CD14-positive monocyte (primary cell): ENCODE results near the gene MOGAT3. TPM values are rescaled to one million over a fixed set of nuclear protein-coding genes. Genes with fewer than 3 reads are reported as not detected.

Source experiments
- DNase-seq, 3 donors: peaks; one replicate each; pipeline ENCODE4 v3.0.0-alpha.2; 2011 to 2022
- H2AFZ ChIP-seq: 2 replicates; pipeline ENCODE4 v1.6.0; 2012; ENCODE audit warnings: mild to moderate bottlenecking, low read depth, low read length, inconsistent platforms; ENCODE audit not compliant: insufficient read depth, poor library complexity, severe bottlenecking
- H3K27ac ChIP-seq, 2 donors: 1 replicate in 1 of 2; 2 replicates in 1 of 2; pipeline ENCODE4 v1.5.1; 2012 to 2013; ENCODE audit warnings: low read length in 2 of 2, control low read depth in 1 of 2, inconsistent platforms in 1 of 2, low read depth in 1 of 2, mild to moderate bottlenecking in 1 of 2
- H3K27me3 ChIP-seq, 2 donors: one replicate each; pipeline versions ENCODE4 v1.6.0 to v1.6.1; 2011 to 2013; ENCODE audit warnings: low read length in 2 of 2; ENCODE audit not compliant: control insufficient read depth in 2 of 2, insufficient read depth in 2 of 2
- H3K36me3 ChIP-seq, 2 donors: replicated peaks in 1 of 2; 1 replicate in 1 of 2; 2 replicates in 1 of 2; pipeline versions ENCODE4 v1.5.1 to v1.6.1; 2012 to 2013; ENCODE audit warnings: low read length in 2 of 2, control low read depth in 1 of 2, inconsistent platforms in 1 of 2, mild to moderate bottlenecking in 1 of 2; ENCODE audit not compliant: insufficient read depth in 2 of 2, control insufficient read depth in 1 of 2
- H3K4me1 ChIP-seq, 2 donors: 1 replicate in 1 of 2; 2 replicates in 1 of 2; pipeline versions ENCODE4 v1.5.1 to v1.6.1; 2012 to 2013; ENCODE audit warnings: low read length in 2 of 2, control low read depth in 1 of 2, inconsistent platforms in 1 of 2, mild to moderate bottlenecking in 1 of 2, moderate library complexity in 1 of 2; ENCODE audit not compliant: insufficient read depth in 2 of 2, control insufficient read depth in 1 of 2
- H3K4me2 ChIP-seq: replicated peaks from 2 replicates; pipeline ENCODE3; 2012; ENCODE audit warnings: low read length, moderate library complexity, mild to moderate bottlenecking; ENCODE audit not compliant: poor library complexity, severe bottlenecking; ENCODE audit errors: extremely low read depth
- H3K4me3 ChIP-seq, 3 experiments: fragments of 200-600 bp in 1 of 3; sonication (generic) in 1 of 3; replicated peaks in 1 of 3; 1 replicate in 2 of 3; 2 replicates in 1 of 3; pipeline ENCODE4 v1.5.1; 2011 to 2013; ENCODE audit warnings: low read length in 3 of 3, mild to moderate bottlenecking in 3 of 3, control low read depth in 2 of 3, low read depth in 2 of 3, inconsistent platforms in 1 of 3, moderate library complexity in 1 of 3
- H3K79me2 ChIP-seq: 2 replicates; pipeline ENCODE4 v1.6.0; 2012; ENCODE audit warnings: mild to moderate bottlenecking, control low read depth, inconsistent platforms, low read length, moderate library complexity; ENCODE audit not compliant: insufficient read depth
- H3K9ac ChIP-seq: 2 replicates; pipeline ENCODE4 v1.6.0; 2017; ENCODE audit warnings: low read length, mild to moderate bottlenecking; ENCODE audit not compliant: insufficient read depth, poor library complexity, severe bottlenecking
- H3K9me3 ChIP-seq, 2 donors: replicated peaks in 1 of 2; 1 replicate in 1 of 2; 2 replicates in 1 of 2; pipeline versions ENCODE4 v1.5.1 to v1.6.1; 2012 to 2013; ENCODE audit warnings: low read length in 2 of 2, control low read depth in 1 of 2; ENCODE audit not compliant: control insufficient read depth in 1 of 2, insufficient read depth in 1 of 2
- H4K20me1 ChIP-seq: 2 replicates; pipeline ENCODE4 v1.6.0; 2012; ENCODE audit warnings: mild to moderate bottlenecking, low read length, control low read depth, moderate library complexity; ENCODE audit not compliant: insufficient read depth
- H3K27ac Mint-ChIP-seq, 7 donors: one replicate each; pipeline ENCODE4 v1.8.0; 2020; ENCODE audit warnings: mild to moderate bottlenecking in 7 of 7, mixed read lengths in 7 of 7, moderate library complexity in 6 of 7, inconsistent platforms in 2 of 7
- H3K27me3 Mint-ChIP-seq, 3 donors: one replicate each; pipeline ENCODE4 v1.8.0; 2021 to 2022; ENCODE audit warnings: low read depth in 3 of 3, mild to moderate bottlenecking in 3 of 3, mixed read lengths in 3 of 3, moderate library complexity in 3 of 3, inconsistent platforms in 1 of 3
- H3K36me3 Mint-ChIP-seq, 2 donors: one replicate each; pipeline ENCODE4 v1.8.0; 2020; ENCODE audit warnings: mixed read lengths in 2 of 2, inconsistent platforms in 1 of 2, mild to moderate bottlenecking in 1 of 2
- H3K4me1 Mint-ChIP-seq: one replicate; pipeline ENCODE4 v1.8.0; 2020; ENCODE audit warnings: mild to moderate bottlenecking, mixed read lengths
- H3K4me3 Mint-ChIP-seq, 2 donors: one replicate each; pipeline ENCODE4 v1.8.0; 2020; ENCODE audit warnings: mild to moderate bottlenecking in 2 of 2, mixed read lengths in 2 of 2, moderate library complexity in 1 of 2
- H3K9me3 Mint-ChIP-seq, 7 donors: one replicate each; pipeline ENCODE4 v1.8.0; 2020 to 2022; ENCODE audit warnings: mixed read lengths in 7 of 7, mild to moderate bottlenecking in 6 of 7, moderate library complexity in 6 of 7, inconsistent platforms in 2 of 7
- CTCF ChIP-seq: fragments of 200-600 bp; IDR thresholded peaks from one replicate; pipeline ENCODE4 v1.8.0; 2022; ENCODE audit warnings: antibody characterized with exemption, mild to moderate bottlenecking
- WGBS: methylation state at CpG from one replicate; pipeline ENCODE4 v1.1.5; 2013; ENCODE audit warnings: missing lambda C conversion rate; ENCODE audit not compliant: insufficient coverage; 5-methylcytosine and 5-hydroxymethylcytosine counted together
- intact Hi-C, 2 donors: fragments of 100-400 bp; cut with micrococcal nuclease; formaldehyde crosslinking; loops; one replicate each; pipeline versions ENCODE4 v1.15.0 to v1.15.1; 2023
- polyA plus RNA-seq, 3 donors: library from polyadenylated mRNA; depleted of rRNA in 1 of 3; unstranded in 2 of 3; stranded (reverse) in 1 of 3; fragments of 300-500 nt in 2 of 3; fragments of >200 nt in 1 of 3; fragmentation: Illumina TruSeq in 2 of 3; gene quantifications; 1 replicate in 2 of 3; 2 replicates in 1 of 3; pipeline ENCODE4 v1.2.3, GENCODE V29; 2012 to 2021

Gene MOGAT3
- polyA plus RNA-seq, 3 donors = not detected

- no CpG with 5 or more reads among the region's 6 CpGs for WGBS
- intact Hi-C loops = no loop called here
- peaks cover 9 to 17% of the 10 kb centered on the region in 2 donors for H3K36me3 ChIP-seq
- peaks cover 0 to 2% of the 10 kb centered on the region in 2 donors for H3K27me3 ChIP-seq
- TF ChIP-seq CTCF = no peak
- H3K4me2 ChIP-seq = no peak overlapping the region
- Mint-ChIP-seq H3K27ac (no peak overlapping the region), H3K36me3 (peaks cover 30 to 38% of the 10 kb centered on the region in 2 donors), H3K4me1 (peaks cover 13% of the 10 kb centered on the region), H3K4me3 (no peak overlapping the region), H3K27me3 (peaks cover 8 to 13% (median 9%) of the 10 kb centered on the region in 3 donors), H3K9me3 (peaks cover 0 to 5% (median 0%) of the 10 kb centered on the region in 7 donors)
- no peaks in the 10 kb centered on the region for H3K79me2 ChIP-seq
- no peak for DNase-seq
- H3K4me3 ChIP-seq = no peak overlapping the region
- H3K4me1 ChIP-seq = peaks cover 13 to 20% of the 10 kb centered on the region in 2 donors
- H2AFZ ChIP-seq = no peak overlapping the region
- H3K9me3 ChIP-seq = no peaks in the 10 kb centered on the region
- no peak overlapping the region for H3K9ac ChIP-seq
- H4K20me1 ChIP-seq = no peaks in the 10 kb centered on the region
- H3K27ac ChIP-seq = no peak overlapping the region
Measured at GRCh38 chr7:101156277-101156676, 44.6 kb downstream of the MOGAT3 start.

- H3K36me3 Mint-ChIP-seq = peaks cover 26 to 35% of the 10 kb centered on the region in 2 donors
- Histone ChIP-seq H3K9me3 (no peaks in the 10 kb centered on the region), H3K4me2 (peak overlapping the region; percentile 89), H3K4me3 (peak overlapping the region in 1 of 3 experiments; percentile 84), H3K9ac (no peak overlapping the region), H3K79me2 (no peaks in the 10 kb centered on the region), H3K36me3 (peaks cover 7 to 16% of the 10 kb centered on the region in 2 donors), H2AFZ (peak overlapping the region; percentile 84), H3K27ac (no peak overlapping the region), H4K20me1 (no peaks in the 10 kb centered on the region), H3K4me1 (peaks cover 13 to 20% of the 10 kb centered on the region in 2 donors), H3K27me3 (no peaks in the 10 kb centered on the region)
- intact Hi-C loops = no loop called here
- peaks cover 6 to 14% (median 13%) of the 10 kb centered on the region in 3 donors for H3K27me3 Mint-ChIP-seq
- DNase-seq = no peak
- TF ChIP-seq CTCF = no peak
- H3K4me3 Mint-ChIP-seq = peak overlapping the region; percentile 74 to 81
- peaks cover 0 to 5% (median 0%) of the 10 kb centered on the region in 7 donors for H3K9me3 Mint-ChIP-seq
- H3K4me1 Mint-ChIP-seq = peaks cover 13% of the 10 kb centered on the region
- peak overlapping the region in 1 of 7 donors; percentile 60 for H3K27ac Mint-ChIP-seq
- WGBS = 50% methylated on average over 1 of the region's 4 CpGs
Measured at GRCh38 chr7:101155303-101155702, 45.5 kb downstream of the MOGAT3 start.
